Mucosa of descending colon (tissue), 3 donors: ENCODE data around the gene PPP1R9A. TPM values are rescaled to one million over a fixed set of nuclear protein-coding genes. Genes with fewer than 3 reads are reported as not detected.

Source experiments
- ATAC-seq: fragments of 200-7000 bp; cut with Tn5 transposase; one replicate; pipeline ENCODE4 v1.9.1; 2020; ENCODE audit warnings: mild to moderate bottlenecking, moderate library complexity
- DNase-seq, 3 donors: peaks; one replicate each; pipeline ENCODE4 v3.0.0-alpha.2; 2020
- H3K36me3 ChIP-seq: fragments of 200-600 bp; one replicate; pipeline ENCODE4 v1.8.0; 2021; ENCODE audit warnings: low read depth, mild to moderate bottlenecking
- H3K4me1 ChIP-seq: fragments of 200-600 bp; one replicate; pipeline ENCODE4 v1.8.0; 2021; ENCODE audit warnings: low read depth, mild to moderate bottlenecking
- H3K4me3 ChIP-seq: fragments of 200-600 bp; one replicate; pipeline ENCODE4 v1.8.0; 2021; ENCODE audit warnings: mild to moderate bottlenecking
- H3K9me3 ChIP-seq: fragments of 200-600 bp; one replicate; pipeline ENCODE4 v1.8.0; 2021; ENCODE audit warnings: mild to moderate bottlenecking
- CTCF ChIP-seq: fragments of 200-600 bp; IDR thresholded peaks from one replicate; pipeline ENCODE4 v1.8.0; 2022; ENCODE audit warnings: antibody characterized with exemption, mild to moderate bottlenecking
- intact Hi-C, 2 donors: fragments of 100-400 bp; cut with DNase I in 1 of 2; cut with micrococcal nuclease in 1 of 2; formaldehyde crosslinking; loops; one replicate each; pipeline versions ENCODE4 v1.11.0 to v1.11.1; 2022; cut with DNase I, micrococcal nuclease
- total RNA-seq, 3 donors: library from RNA; stranded (reverse); fragmentation: NEBNext Ultra II Directional in 2 of 3; extraction: Animal tissue kit (Norgen Biotek cat#: 25700) in 2 of 3; gene quantifications; one replicate each; pipeline versions ENCODE4 v1.2.1 to v1.2.4, GENCODE V29; 2021 to 2023
- donor health status: DM: no; HTN: no; CAD: no; lungs with moderate emphysema.
- donor health status: DM: no; HTN: no; CAD: no.
- donor health status: DM: no; HTN: yes; CAD: no.

The PPP1R9A gene
- total RNA-seq, 3 donors from 2014 or later = 17.8 to 48.9 (median 30.8) TPM

GRCh38 chr7:94890216-94890615 is 17.2 kb upstream of the PPP1R9A start:
- intact Hi-C loops = no loop called here
- Histone ChIP-seq H3K36me3 (no peaks in the 10 kb centered on the region), H3K4me1 (no peaks in the 10 kb centered on the region), H3K9me3 (no peaks in the 10 kb centered on the region), H3K4me3 (no peak overlapping the region)
- ATAC-seq (no peak), DNase-seq (no peak)
- TF ChIP-seq CTCF = no peak

GRCh38 chr7:94893661-94894060 is 13.7 kb upstream of the PPP1R9A start:
- intact Hi-C loops = no loop called here
- Histone ChIP-seq H3K36me3 (no peaks in the 10 kb centered on the region), H3K9me3 (no peaks in the 10 kb centered on the region), H3K4me1 (no peaks in the 10 kb centered on the region), H3K4me3 (no peak overlapping the region)
- ATAC-seq (no peak), DNase-seq (no peak)
- TF ChIP-seq CTCF = no peak

GRCh38 chr7:94897541-94897940 is 9.9 kb upstream of the PPP1R9A start:
- Histone ChIP-seq H3K36me3 (no peaks in the 10 kb centered on the region), H3K4me1 (no peaks in the 10 kb centered on the region), H3K9me3 (no peaks in the 10 kb centered on the region), H3K4me3 (no peak overlapping the region)
- DNase-seq = no peak
- ATAC-seq = no peak
- intact Hi-C loops = no loop called here
- no peak for TF ChIP-seq CTCF

- Histone ChIP-seq H3K4me1 (no peaks in the 10 kb centered on the region), H3K4me3 (no peak overlapping the region), H3K36me3 (no peaks in the 10 kb centered on the region), H3K9me3 (no peaks in the 10 kb centered on the region)
- no peak for TF ChIP-seq CTCF
- no peak for ATAC-seq
- no peak for DNase-seq
- intact Hi-C loops = no loop called here
Measured at GRCh38 chr7:94898340-94898739, 9.1 kb upstream of the PPP1R9A start.

- no peaks in the 10 kb centered on the region for H3K36me3 ChIP-seq
- intact Hi-C loops = no loop called here
- ATAC-seq (no peak), DNase-seq (no peak)
- H3K9me3 ChIP-seq = no peaks in the 10 kb centered on the region
- no peak for TF ChIP-seq CTCF
- H3K4me1 ChIP-seq = no peaks in the 10 kb centered on the region
- no peak overlapping the region for H3K4me3 ChIP-seq
Measured at GRCh38 chr7:94901981-94902380, 5.4 kb upstream of the PPP1R9A start.

GRCh38 chr7:94903971-94904370 is 3.4 kb upstream of the PPP1R9A start:
- Histone ChIP-seq H3K4me1 (no peaks in the 10 kb centered on the region), H3K9me3 (no peaks in the 10 kb centered on the region), H3K4me3 (no peak overlapping the region), H3K36me3 (no peaks in the 10 kb centered on the region)
- DNase-seq (no peak), ATAC-seq (no peak)
- intact Hi-C loops = no loop called here
- no peak for TF ChIP-seq CTCF
